ENCODE measurements around the gene MAN2B2.
"Not testable (repeated sequence)": the region's sequence is repeated elsewhere in the genome, so short reads cannot be mapped to it uniquely, and the experiment has no call there.

MAN2B2 gene

GRCh38 chr4:6618386-6619115 lies 43.6 kb downstream of the MAN2B2 start:
- no peak for DNase-seq

DNA sequence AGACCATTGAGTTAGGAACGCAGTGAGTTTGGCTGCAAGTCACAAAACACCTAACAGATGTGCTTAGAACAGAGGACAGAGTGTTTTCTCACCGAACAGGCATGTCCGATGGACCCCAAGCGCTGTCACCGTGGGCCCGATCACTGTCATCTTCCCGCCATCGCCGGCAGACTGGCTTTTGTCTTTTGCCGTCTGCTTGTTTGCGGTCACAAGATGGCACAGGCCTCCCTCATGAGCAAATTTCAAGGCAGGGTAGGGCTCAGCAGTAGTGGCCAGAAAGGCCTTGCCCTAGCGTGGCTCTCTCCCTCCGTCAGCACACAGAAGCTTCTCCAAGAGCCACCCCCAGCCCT lies 44.1 kb downstream of the MAN2B2 start:
- no peak for DNase-seq

DNA sequence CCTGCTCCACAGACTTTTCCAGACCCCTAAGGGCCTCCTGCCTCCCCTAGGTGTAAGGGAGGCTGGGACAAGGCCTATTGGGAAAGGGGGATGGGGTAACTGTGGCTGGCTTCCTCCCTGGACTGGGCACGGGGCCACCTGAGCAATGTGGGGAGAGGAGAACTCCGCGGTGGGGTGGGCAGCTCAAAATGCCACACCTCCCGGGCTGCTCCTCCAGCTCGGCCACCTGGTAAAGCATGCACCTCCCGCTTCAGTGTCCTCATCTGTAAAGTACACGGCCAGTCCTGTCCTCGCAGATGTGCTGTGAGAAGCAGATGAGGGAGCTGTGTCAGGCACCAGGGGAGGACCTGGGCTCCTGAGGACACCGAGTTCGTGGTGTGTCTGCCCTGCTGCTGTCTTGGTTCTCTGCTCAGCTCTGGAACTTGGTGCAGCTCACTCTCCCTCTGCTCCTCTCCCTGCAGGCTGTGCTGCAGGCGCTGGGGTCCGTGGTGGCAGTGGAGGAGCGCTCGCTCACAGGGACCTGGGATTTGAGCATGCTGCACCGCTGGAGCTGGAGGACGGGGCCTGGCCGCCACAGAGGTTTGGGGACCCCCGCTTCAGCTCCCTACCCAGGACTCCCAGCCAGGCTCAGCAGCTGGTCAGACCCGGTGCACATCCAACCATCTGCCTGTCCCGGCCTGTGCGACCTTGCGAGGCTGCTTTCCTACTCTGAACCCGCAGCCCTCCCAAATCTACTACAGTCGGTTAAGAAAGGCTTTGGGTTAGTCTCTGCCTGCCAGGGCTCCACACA lies 44.7 kb downstream of the MAN2B2 start:
- DNase-seq: no peak

DNA sequence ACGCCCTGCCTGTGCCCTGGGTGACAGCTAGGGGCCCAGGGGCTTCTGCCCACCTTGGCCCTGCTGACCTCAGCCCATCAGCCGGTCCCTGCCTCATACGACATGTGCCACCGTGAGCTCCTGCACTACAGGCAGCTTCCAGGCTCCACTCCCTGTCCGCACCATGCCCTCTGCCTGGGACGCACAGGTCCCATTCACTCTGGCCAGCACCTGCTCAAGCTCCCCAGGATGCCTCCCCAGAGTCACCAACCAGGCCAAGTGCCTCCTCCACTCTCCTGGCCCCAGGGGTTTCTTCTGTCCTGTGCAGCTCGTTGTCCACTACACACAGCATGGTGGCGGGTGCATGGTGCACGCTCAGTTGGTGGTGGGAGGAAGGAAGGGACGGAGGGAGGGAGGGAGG lies 45.3 kb downstream of the MAN2B2 start:
- no peak for DNase-seq

DNA sequence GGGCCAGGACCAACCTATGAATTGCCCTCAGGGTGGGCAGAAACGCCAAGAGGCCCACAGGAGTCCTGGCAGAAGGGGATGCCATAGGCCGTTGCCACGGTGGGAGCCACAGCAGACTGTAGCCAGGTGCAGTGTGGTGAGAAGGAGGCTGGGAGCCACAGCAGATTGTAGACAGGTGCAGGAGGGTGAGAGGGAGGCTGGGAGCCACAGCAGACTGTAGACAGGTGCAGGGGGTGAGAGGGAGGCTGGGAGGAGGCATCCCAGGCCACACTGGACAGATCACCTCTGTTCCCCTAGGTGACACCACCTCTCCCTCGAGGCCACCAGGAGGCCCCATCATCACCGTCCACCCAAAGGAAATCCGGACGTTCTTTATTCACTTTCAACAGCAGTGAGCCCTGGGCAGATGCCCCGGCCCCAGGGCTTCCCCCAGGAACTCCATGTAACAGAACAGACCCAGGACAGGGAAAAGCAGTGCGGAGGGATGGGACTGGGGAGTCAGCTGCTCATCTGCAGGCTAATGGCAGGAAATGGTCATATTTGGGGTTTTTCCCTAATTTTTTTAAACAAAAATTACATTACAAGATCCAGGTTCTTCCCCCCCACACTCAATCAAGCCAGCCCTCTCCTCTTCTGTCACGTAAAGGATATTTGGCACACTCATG lies 46.0 kb downstream of the MAN2B2 start:
- DNase-seq: no peak

DNA sequence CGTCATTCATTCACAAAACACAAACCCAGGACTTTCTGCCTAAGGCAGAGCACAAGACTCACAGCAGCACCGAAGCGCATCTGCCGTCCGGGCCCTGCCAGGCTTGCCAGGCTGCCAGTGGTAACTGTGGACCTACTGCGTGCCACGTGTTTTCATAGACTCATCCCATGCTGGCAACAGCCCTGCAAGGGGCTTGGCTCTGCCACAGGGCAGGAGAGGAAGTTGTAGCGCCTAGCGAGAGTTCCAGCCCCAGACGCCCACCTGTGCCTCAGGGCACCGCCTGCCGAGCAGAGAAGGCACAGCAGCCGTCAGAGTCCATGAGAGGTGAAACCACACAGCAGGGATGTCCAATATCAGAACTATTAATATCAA lies 46.6 kb downstream of the MAN2B2 start:
- no peak for DNase-seq

DNA sequence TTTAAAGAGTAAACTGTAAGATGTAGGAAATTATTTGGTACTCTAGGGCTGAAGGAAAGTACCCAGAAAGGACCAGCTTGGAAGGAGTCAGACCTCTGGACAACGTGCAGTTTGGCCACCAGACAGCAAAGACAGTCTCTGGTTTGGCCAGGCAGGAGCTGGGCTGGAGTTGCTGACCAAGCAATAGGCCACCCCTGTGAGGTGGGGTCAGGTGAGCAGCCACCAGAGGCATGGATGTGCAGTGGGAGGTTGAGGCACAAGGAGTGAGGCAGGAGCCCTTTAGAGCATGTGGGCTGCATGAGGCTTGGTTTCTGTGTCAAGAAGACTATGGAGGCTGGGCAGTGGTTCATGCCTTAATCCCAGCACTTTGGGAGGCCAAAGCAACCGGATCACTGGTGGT lies 47.8 kb downstream of the MAN2B2 start:
- DNase-seq: no peak

DNA sequence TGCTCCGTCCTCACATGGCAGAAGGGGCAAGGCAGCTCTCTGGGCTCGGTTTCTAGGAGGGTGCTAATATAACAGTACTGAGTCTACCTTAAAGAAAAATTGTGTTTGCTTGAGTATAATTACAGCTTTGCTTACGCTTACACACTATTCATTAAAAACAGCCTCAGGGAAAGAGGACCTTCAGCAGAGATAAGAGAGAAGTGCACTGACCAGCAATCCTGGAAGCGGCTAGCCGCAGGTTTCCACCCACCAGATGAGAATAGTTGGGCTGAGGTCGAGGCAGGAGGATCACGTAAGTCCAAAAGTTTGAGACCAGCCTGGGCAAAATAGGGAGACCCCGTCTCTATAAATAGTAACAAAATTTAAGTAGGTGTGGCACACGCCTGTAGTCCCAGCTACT lies 50.3 kb downstream of the MAN2B2 start:
- no peak for DNase-seq

- DNase-seq: no peak
Observed at GRCh38 chr4:6626066-6626465, 51.1 kb downstream of the MAN2B2 start.

DNA sequence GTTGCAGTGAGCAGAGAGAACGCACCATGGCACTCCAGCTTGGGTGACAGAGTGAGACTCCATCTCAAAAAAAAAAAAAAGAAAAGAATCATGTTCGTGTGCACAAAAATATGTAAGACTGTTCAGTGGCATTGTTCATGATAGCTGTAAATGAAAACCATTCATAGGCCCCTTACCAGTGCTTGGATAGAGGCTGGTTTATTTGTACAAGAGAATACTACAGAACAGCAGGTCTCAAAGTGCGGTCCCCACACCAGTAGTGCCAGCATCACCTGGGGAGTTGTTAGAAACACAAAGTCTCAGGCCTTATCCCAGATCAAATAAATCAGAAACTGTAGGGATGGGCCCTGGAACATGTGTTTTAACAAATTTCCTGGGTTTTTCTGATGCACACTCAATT lies 52.8 kb downstream of the MAN2B2 start:
- DNase-seq: no peak

GRCh38 chr4:6628484-6628883 lies 53.5 kb downstream of the MAN2B2 start:
- DNase-seq: not testable (repeated sequence)

GRCh38 chr4:6632125-6632524 lies 57.1 kb downstream of the MAN2B2 start:
- no peak for DNase-seq

GRCh38 chr4:6633091-6633906 lies 58.3 kb downstream of the MAN2B2 start:
- DNase-seq: peak; percentile 70

DNA sequence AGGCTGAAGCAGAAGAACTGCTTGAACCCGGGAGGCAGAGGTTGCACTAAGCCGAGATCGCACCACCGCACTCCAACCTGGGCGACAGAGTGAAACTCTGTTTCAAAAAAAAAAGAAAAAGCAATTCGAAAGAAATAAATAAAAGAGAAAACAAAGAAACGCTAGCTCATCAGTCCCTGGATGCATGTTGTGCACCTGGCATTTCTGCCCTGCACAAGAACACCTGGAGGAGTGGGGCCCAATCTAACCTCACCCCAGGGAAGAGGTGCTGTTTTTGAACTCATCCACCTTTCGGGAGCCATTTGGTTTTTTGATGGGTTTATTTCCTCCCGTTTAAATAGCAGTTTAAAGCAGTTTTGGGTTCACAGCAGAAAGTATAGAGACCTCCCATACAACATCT lies 59.8 kb downstream of the MAN2B2 start:
- DNase-seq: no peak

DNA sequence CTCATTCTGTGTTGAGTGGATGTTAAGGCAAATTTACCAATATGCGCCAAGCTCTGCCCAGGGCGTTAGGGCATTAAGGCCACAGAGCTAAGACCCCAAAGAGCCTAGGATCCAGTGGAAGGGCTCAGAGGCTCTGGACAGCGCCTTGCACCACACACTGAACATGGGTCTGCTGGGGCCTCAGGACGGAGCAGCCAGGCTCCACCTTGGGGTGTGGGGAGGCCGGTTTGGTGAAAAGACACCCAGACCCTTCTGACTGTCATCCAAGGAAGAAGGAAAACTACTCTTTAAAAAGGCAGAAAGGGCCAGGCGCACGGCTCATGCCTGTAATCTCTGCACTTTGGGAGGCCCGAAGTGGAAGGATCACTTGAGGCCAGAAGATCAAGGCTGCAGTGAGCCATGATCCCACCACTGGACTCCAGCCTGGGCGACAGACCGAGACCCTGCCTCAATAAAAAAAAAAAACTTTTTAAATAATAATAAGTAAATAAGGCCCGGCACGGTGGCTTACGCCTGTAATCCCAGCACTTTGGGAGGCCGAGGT lies 64.2 kb downstream of the MAN2B2 start:
- no peak for DNase-seq

GRCh38 chr4:6640292-6641163 lies 65.5 kb downstream of the MAN2B2 start, which contains the start of gene MRFAP1:
TSS of gene MRFAP1 (plus strand) at chr4:6640685. CDS start at chr4:6640863, 178 bp downstream.
- peak; percentile 94 for DNase-seq

- peak; percentile 31 for DNase-seq
Observed at GRCh38 chr4:6641164-6641970, 66.4 kb downstream of the MAN2B2 start.

- DNase-seq: no peak
Observed at GRCh38 chr4:6641971-6642320, 67.0 kb downstream of the MAN2B2 start.

DNA sequence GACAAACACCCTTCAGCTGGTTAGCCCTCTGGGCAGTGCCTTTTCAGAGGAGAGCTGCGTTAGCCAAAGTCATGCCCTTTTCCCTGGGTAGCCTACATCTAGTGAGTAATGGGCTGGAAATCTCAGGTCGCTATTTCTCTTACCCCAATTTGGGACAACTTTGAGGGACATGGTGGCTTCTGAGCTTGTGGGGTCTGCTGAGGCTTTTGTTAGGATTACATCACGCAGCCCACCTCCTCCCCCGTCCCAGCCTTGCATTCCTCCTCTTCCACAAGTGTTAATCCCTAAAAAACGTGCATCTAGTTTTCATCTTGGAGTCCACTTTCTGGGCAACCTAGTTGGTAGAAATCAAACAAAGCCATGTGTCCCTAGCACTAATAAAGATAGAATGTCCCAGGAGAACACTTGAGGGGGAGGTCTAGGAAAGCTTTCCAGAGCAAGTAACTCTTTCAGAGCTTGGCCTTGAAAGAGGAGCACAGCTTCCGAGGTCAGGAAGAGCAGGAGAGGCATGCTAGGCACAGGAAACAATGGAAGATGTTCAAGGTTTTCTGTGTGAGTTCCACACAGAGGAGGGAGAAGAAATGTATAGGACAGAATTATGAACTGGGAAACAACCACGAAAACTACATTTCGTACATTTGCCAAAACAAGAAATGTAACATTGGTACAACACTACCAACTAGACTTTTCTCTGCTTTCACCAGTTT lies 68.3 kb downstream of the MAN2B2 start:
- no peak for DNase-seq

DNA sequence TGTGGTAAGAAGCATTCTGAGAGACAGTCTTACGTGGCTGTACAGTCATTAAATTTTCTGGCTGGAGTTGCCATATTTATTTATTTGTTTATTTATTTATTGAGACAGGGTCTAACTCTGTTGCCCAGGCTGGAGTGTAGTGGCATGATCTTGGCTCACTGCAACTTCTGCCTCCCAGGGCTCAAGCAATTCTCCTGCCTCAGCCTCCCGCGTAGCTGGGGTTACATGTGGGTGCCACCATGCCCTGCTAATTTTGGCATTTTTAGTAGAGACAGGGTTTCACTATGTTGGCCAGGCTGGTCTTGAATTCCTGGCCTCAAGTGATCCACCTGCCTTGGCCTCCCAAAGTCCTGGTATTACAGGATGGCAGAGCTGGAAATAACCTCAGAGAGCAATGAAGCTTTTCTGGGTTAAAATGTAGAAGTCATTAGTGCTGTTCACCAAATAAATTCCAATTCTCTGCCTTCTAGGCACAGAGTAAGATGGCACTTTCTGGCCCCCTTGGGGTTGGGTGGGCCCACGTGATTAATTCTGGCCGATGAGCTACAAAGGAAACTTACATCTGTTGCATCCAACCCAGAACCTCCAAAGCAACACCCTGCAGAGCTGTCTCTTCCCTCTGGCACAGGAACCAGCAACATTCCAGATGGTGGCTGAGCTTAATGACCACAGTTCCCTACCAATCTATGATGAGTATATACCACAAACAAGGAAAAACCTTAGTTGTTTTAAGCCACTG lies 70.0 kb downstream of the MAN2B2 start:
- DNase-seq: no peak
